H54 (cell line): ENCODE results near the gene MLKL.
"Not testable (repeated sequence)": the region's sequence is repeated elsewhere in the genome, so short reads cannot be mapped to it uniquely, and the experiment has no call there.

Experiments
- DNase-seq: peaks from one replicate; pipeline ENCODE4 v3.0.0; 2011; ENCODE audit warnings: low spot score, mixed read lengths; ENCODE audit not compliant: insufficient read length
- FAIRE-seq: peaks from 3 replicates; lab custom pipeline; 2011; peaks lifted over from hg19 to GRCh38; lab: Jason Lieb, UNC
- POLR2A ChIP-seq: IDR thresholded peaks from 2 replicates; pipeline ENCODE4 v1.6.1; 2011; ENCODE audit warnings: low read depth, mild to moderate bottlenecking, low read length

The MLKL gene

DNA sequence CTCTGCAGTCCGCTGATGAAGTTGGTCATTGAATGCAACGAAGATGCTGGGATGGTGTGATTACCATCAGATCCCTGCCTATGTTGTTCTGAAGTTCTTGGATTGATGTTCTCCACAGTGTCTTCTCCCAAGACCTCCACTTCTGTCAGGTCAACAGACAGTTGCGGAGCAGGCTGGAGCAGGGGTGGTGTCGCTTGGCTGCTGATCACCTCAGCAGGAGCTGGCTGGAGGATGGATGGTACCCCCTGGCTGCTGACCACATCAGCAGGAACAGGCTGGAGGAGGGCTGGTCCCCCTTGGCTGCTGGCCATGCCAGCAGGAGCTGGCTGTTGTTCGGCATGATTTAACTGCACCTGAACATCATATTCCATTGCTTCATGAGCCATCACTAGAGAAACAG, 39.6 kb downstream of the MLKL start:
- FAIRE-seq: no peak
- TF ChIP-seq POLR2A: no peak

DNA sequence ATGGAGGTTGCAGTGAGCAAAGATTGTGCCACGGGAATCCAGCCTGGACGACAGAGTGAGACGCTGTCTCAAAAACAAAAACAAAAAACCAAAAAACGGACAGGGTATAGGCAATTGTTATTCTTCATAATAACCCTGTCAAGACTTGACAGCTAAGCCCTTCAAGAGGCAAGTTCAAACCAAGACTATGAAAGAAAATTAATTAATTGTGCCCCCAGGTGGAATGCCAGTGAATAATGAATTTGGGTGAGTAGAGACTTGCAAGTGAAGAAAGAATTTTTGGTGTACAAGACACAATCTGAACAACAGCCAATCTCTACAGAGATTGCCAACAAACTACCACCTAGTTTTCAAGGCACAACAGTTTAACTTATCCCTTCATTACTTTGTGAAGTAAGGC, 40.3 kb downstream of the MLKL start:
- DNase-seq (no peak), FAIRE-seq (no peak)
- TF ChIP-seq POLR2A: no peak

More for the DNA sequence above, 39.6 kb downstream of the MLKL start:
- no peak for DNase-seq

DNA sequence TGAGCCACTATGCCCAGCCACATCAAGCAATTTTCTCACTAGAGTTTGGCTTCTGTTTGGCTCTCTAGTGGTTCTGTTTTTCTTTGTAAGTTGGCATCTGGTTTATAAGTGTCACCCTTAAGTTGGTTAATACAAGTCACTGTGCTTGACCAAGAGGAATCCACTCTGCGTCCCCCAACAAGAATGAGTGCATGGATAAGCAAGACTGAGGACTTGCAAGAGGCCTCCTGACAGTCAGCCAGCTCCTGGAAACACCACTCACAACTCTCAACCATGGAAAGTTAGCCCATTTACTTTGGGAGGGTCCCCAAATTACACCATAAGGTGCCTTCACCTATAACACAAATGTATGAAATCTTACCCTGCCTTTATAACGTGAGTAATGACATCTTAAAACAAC, 41.6 kb downstream of the MLKL start:
- no peak for TF ChIP-seq POLR2A
- DNase-seq (no peak), FAIRE-seq (no peak)

DNA sequence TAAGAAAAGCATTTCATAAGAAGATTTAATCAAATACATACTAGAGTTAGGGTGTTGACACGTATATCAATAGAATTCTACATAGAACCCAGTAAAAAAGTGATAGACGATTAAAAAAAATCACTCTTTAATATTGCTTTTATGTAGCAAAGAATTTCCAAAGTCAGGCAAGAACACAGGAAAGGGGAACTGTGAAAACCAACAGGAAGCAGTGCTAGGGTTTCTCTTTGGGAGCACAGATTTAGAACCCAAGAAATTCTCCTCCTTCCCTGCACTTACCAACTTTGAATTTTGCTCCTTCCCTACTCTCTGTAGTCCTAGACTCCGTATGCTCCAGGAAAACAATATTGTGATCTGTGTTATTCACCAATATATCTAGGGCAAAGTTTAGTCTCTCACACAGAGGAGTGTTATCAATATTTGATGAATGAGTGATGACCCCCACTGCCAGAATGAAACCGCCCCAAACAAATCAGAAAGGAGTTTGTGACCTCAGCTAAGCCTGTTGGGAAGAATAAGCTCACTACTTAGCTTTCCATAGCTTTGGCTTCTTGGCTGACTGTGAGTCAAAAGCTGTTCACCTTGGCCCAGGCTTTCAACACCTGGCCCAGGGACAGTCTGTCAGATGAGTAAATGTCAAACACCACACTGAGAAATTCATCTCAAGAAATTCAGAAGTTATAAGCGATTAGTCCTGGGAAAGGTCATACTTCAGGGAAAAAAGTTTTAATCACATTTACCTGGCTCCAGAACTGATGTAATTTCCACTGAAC, 42.6 kb downstream of the MLKL start:
- FAIRE-seq: no peak

DNA sequence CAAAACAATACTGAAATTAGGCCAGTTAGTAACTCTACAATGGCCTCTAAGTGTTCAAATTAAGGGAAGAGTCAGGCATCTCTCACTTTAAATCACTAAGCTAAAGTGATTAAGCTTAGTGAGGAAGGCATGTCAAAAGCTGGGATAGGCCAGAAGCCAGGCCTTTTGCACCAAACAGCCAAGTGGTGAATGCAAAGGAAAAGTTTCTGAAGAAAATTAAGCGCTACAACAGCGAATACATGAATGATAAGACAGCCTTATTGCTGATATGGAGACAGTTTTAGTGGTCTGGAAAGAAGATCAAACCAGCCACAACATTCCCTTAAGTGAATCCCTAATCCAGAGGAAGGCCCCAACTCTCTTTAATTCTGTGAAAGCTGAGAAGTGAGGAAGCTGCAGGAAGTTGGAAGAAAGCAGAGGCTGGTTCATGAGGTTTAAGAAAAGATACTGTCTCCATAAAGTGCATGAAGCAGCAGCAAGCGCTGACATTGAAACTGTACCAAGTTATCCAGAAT, 46.1 kb downstream of the MLKL start:
- no peak for TF ChIP-seq POLR2A
- DNase-seq (no peak), FAIRE-seq (no peak)

More for the DNA sequence above, 42.6 kb downstream of the MLKL start:
- no peak for TF ChIP-seq POLR2A
- DNase-seq: no peak

DNA sequence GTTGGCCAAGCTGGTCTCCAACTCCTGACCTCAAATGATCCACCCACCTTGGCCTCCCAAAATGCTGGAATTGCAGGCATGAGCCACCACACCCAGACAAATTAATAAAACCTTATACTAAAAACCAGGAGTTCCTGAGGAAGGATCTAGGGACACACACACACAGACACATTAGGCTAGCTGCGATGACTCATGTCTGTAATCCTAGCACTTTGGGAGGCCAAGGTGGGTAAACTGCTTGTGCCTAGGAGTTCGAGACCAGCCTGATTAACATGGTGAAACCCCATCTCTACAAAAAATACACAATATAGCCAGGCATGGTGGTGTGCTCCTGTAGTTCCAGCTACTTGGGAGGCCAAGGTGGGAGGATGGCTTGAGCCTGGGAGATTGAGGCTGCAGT, 47.8 kb downstream of the MLKL start:
- peak; percentile 15 for FAIRE-seq
- DNase-seq: not testable (repeated sequence)

DNA sequence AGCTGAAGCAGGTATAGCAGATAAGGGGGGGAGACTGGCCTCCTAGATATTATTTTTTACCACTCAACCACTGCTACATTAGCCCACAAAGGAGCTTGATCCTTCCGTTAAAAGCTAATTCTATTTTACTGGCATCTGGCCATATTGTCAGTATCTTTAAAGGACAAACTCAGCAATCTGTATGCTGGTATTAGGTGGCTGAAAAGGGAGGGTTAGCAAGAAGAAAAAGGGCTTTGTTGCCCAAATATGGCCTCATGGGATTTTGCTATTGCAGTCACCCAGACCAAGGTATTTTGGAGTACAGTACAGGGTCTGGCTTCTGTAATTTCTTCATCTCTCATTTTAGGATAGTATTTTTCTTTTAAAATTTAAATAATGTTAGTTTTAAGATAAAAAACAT, 48.4 kb downstream of the MLKL start:
- DNase-seq (no peak), FAIRE-seq (no peak)
- no peak for TF ChIP-seq POLR2A

DNA sequence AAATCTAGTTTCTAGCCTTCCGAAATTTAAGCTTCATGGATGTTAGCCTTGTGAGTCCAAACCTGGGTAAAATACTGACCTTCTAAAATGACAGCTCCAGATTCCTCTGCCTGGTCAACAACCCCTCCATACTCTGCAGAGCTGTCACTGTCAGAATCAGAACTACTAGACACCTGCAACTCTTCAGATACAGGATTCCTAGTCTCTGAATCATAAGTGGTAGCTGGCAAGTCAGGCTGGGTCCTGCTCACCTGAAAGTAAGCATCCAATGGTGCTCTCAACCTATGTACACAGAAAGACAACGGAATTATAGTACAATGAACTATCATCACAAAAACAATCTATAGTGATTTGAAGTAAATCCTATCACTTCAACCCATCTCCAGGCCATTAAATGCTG, 48.8 kb downstream of the MLKL start:
- FAIRE-seq (no peak), DNase-seq (no peak)
- TF ChIP-seq POLR2A: no peak

DNA sequence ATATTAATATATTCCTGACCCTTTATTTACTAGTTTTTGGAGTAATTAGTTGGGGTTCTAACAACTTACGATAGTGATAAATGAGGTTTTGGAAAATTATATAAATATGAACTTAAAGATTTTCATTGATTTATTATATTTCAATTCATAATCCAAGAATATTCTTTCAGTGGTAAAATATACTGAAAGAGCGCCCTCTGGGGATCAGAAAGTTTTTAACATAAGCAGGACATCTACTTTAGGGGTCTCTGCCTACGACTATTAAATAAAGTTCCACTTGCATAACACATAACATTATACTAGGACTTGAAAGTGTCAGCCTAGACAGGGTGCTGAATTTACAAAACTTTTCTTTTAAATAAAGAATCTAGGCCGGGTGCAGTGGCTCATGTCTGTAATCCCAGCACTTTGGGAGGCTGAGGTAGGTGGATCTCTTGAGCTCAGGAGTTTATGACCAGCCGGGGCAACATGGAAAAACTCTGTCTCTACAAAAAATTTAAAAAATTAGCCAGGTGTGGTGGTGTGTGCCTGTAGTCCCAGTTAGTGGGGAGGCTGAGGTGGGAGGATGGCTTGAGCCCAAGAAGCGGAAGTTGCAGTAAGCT, 49.6 kb downstream of the MLKL start:
- FAIRE-seq (no peak), DNase-seq (no peak)
- TF ChIP-seq POLR2A: no peak

DNA sequence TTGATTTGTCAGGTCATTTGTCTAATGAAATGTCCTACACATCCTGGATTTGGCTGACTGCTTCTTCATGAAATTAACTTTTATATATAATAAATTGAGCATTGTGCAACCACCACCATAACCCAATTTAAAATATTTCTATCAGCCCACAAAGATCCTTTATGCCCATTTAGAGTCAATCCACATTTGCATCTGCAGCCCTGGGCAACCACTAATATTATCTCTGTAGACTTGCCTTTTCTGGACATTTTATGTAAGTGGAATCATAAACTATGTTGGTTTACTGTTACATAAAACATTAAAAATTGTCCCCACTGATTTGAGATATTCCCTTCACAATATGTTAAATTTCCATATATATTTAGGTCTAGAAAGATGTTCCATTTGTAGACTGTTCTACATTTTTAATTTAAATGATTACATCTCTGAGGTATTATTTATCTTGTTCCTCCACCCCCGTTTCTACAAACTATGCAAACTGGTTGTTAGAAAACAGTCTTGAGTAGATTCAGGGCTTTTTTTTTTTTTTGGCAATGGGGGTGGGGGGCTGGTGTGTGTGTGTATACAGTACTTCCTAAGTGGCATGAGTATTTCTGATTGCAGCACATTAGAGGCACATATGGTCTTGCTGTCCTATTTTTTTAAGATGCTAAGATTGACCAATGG, 50.7 kb downstream of the MLKL start:
- FAIRE-seq (no peak), DNase-seq (no peak)
- no peak for TF ChIP-seq POLR2A

DNA sequence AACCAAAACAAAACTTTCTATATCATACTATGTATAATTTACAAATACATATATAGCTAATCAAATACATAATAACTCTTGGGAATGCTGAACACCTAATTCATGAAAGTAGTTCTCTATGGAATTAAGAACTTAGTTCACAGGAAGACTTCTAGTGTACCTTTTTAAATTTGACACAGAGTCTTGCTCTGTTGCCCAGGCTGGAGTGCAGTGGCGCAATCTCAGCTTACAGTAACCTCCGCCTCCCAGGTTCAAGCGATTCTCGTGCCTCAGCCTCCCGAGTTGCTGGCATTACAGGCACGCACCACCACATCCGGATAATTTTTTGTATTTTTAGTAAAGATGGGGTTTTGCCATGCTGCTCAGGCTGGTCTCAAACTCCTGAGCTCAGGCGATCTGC, 58.7 kb downstream of the MLKL start:
- FAIRE-seq (no peak), DNase-seq (no peak)
- TF ChIP-seq POLR2A: no peak

DNA sequence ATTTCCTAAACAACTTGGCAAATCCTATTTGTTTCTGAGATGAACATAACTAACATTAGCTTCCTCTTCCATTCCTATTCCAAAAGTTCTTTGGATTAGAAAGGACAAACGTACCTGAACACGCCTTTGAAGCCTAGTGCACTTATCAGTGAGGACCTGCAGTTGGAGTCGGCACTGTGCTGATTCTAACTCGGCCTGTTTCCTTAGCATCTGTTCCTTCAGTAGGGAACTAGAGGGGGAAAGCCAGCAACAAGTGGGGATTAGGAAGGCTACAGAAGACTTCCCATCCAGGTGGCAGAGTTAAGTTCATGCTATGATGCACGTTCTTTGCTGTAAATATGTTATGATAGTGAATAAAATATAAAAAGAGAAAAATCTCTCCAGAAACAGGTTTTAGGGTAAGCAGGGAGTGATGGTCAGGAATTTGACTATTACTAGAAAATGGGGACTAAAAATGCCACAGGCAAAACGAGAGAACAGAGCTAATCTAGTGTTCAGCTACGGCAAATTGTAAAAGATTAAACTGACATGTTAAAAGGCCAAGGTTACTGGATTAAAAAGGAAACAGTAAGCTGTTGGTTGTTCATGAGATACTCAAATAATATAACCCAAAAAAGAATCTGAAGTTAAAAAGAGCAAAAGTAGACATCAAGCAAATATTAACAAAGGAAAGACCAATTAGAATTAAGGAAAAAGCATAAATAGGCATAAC, 62.8 kb downstream of the MLKL start:
- DNase-seq (no peak), FAIRE-seq (no peak)
- TF ChIP-seq POLR2A: no peak

DNA sequence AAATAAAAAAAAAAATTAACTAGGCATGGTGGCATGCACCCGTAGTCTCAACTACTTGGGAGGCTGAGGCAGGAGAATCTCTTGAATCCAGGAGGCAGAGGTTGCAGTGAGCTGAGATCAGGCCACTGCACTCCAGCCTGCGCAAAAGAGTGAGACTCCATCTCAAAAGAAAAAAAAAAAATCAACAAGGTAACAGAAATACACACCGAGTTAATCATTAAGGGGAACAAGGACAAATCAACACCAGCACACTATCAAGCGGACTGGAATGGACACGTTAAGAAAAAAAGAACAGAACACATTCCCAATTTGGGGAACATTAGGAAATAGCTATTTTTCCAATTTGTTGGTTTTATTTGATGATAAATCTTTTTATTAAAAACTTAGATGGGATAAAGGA, 65.4 kb downstream of the MLKL start:
- no peak for TF ChIP-seq POLR2A
- FAIRE-seq: no peak

DNA sequence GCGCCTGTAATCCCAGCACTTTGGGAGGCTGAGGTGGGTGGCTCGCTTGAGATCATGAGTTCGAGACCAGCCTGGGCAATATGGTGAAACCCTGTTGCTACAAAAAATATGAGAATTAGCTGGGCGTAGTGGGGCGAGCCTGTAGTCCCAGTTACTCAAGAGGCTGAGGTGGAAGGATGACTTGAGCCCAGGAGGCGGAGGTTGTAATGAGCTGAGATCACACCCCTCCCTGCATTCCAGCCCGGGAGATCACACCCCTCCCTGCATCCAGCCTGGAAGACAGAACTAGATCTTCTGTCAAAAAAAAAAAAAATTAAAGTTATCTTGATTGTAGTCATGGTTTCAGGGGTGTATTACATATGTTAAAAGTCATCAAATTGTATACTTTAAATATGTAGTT, 67.0 kb downstream of the MLKL start:
- FAIRE-seq: no peak
- no peak for DNase-seq
- TF ChIP-seq POLR2A: no peak

More for the DNA sequence above, 65.4 kb downstream of the MLKL start:
- no peak for DNase-seq
